Kidney epithelial cell (primary cell): Measurements from ENCODE around the gene CTRL. TPM values are rescaled to one million over a fixed set of nuclear protein-coding genes. Genes with fewer than 3 reads are reported as not detected.

Experiments
- DNase-seq: peaks from one replicate; pipeline ENCODE4 v3.0.0-alpha.2; 2010; ENCODE audit warnings: low read depth
- H3K27me3 ChIP-seq: 2 replicates; pipeline ENCODE4 v1.6.0; 2011; ENCODE audit warnings: low read length; ENCODE audit not compliant: control insufficient read depth, insufficient read depth
- H3K36me3 ChIP-seq: 2 replicates; pipeline ENCODE4 v1.5.1; 2011; ENCODE audit warnings: low read length; ENCODE audit not compliant: control insufficient read depth, insufficient read depth
- H3K4me3 ChIP-seq: 2 replicates; pipeline ENCODE4 v1.5.1; 2011; ENCODE audit warnings: low read depth, mild to moderate bottlenecking, control low read depth, low read length
- CTCF ChIP-seq: IDR thresholded peaks from 2 replicates; pipeline ENCODE4 v1.5.1; 2011; ENCODE audit warnings: mild to moderate bottlenecking, moderate library complexity, low read length, control low read depth, inconsistent platforms; ENCODE audit not compliant: insufficient read depth, poor library complexity, severe bottlenecking
- total RNA-seq: library from RNA; depleted of rRNA; stranded (reverse); fragments of >200 nt; gene quantifications from 2 replicates; pipeline ENCODE4 v1.2.3, GENCODE V29; 2015

Gene CTRL
- total RNA-seq: 5.5 TPM in 1 of 2 replicates, not detected in the other

- no peak for DNase-seq
- H3K4me3 ChIP-seq: no peak within 1 kb of the TSS
- H3K36me3 ChIP-seq: peaks cover 2% of the 10 kb centered on the region
- peak; percentile 8 for TF ChIP-seq CTCF
- no peaks in the 10 kb centered on the region for H3K27me3 ChIP-seq
These were observed at the start of gene CTRL for GRCh38 chr16:67931712-67932461. Gene CTRL (minus strand): TSS chr16:67931862. CDS start chr16:67931852, 10 bp downstream.

GRCh38 chr16:67979955-67980678 lies 48.5 kb upstream of the CTRL start, which contains the start of gene DPEP3:
Gene DPEP3 (minus strand): TSS chr16:67980499. CDS start chr16:67980380, 119 bp downstream.
- peak; percentile 44 for TF ChIP-seq CTCF
- Histone ChIP-seq H3K27me3 (peaks cover 22% of the 10 kb centered on the region), H3K36me3 (no peaks in the 10 kb centered on the region), H3K4me3 (no peak within 1 kb of the TSS)
- DNase-seq: no peak

GRCh38 chr16:67977469-67978227 lies 46.0 kb upstream of the CTRL start:
- no peak for DNase-seq
- H3K27me3 ChIP-seq: peaks cover 22% of the 10 kb centered on the region
- H3K4me3 ChIP-seq: no peak overlapping the region
- TF ChIP-seq CTCF: no peak
- no peaks in the 10 kb centered on the region for H3K36me3 ChIP-seq

GRCh38 chr16:67977005-67977404 lies 45.3 kb upstream of the CTRL start:
- H3K36me3 ChIP-seq: no peaks in the 10 kb centered on the region
- no peak for DNase-seq
- H3K27me3 ChIP-seq: peaks cover 22% of the 10 kb centered on the region
- TF ChIP-seq CTCF: no peak
- no peak overlapping the region for H3K4me3 ChIP-seq

GRCh38 chr16:67976205-67976604 lies 44.5 kb upstream of the CTRL start:
- no peaks in the 10 kb centered on the region for H3K36me3 ChIP-seq
- no peak for DNase-seq
- H3K27me3 ChIP-seq: peaks cover 22% of the 10 kb centered on the region
- no peak for TF ChIP-seq CTCF
- no peak overlapping the region for H3K4me3 ChIP-seq
